ENCODE data around the gene PCDHGA12. TPM values are rescaled to one million over a fixed set of nuclear protein-coding genes. Genes with fewer than 3 reads are reported as not detected.

The PCDHGA12 gene
- total and polyA plus RNA-seq, 2 donors (not counting 1 experiment from before 2014, with no cell fraction given): 0.27 to 2.8 TPM

DNA sequence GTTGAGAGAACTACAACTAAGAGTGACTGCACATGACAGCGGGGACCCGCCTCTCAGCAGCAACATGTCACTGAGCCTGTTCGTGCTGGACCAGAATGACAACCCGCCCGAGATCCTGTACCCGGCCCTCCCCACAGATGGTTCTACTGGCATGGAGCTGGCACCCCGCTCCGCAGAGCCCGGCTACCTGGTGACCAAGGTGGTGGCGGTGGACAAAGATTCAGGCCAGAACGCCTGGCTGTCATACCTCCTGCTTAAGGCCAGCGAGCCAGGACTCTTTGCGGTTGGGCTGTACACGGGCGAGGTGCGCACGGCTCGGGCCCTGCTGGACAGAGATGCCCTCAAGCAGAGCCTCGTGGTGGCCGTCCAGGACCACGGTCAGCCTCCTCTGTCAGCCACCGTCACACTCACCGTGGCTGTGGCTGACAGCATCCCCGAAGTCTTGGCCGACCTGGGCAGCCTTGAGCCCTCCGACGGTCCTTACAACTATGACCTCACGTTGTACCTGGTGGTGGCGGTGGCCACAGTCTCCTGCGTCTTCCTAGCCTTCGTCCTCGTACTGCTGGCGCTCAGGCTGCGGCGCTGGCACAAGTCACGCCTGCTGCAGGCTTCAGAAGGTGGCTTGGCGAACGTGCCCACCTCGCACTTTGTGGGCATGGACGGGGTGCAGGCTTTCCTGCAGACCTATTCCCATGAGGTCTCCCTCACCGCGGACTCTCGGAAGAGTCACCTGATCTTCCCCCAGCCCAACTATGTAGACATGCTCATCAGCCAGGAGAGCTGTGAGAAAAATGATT lies 45.6 kb upstream of the PCDHGA12 start:
- H3K36me3 ChIP-seq (replicated peaks in 1 of 2; ENCODE audit: control extremely low read depth in 1 of 2, control insufficient read depth in 1 of 2, extremely low read depth in 1 of 2, insufficient read depth in 2 of 2, low read length in 1 of 2): no peaks in the 10 kb centered on the region
- H2AFZ ChIP-seq (ENCODE audit: insufficient read depth, low read depth, low read length, poor library complexity, severe bottlenecking): no peak overlapping the region
- 56% methylated on average over 40 of the region's 43 CpGs for WGBS (ENCODE audit: insufficient coverage)
- H3K9me3 Mint-ChIP-seq (ENCODE audit: insufficient read depth): peaks cover 9% of the 10 kb centered on the region
- no peak overlapping the region for H3K4me3 Mint-ChIP-seq
- H3K27me3 ChIP-seq (replicated peaks in 1 of 4; ENCODE audit: control extremely low read depth in 1 of 4, control insufficient read depth in 3 of 4, insufficient read depth in 4 of 4, low read length in 3 of 4): peaks cover 0 to 56% (median 34%) of the 10 kb centered on the region in 4 experiments
- no peaks in the 10 kb centered on the region for H4K20me1 ChIP-seq (ENCODE audit: control insufficient read depth, insufficient read depth, low read length, poor library complexity, severe bottlenecking)
- intact Hi-C loops (cut with micrococcal nuclease): no loop called here
- no peak for ATAC-seq (ENCODE audit: low read depth)
- H3K4me3 ChIP-seq (ENCODE audit: control extremely low read depth in 1 of 5, extremely low read depth in 1 of 5, insufficient read depth in 1 of 5, low read depth in 2 of 5, low read length in 4 of 5): no peak overlapping the region
- CTCF ChIA-PET: no interaction called here
- H3K9me3 ChIP-seq (ENCODE audit: control extremely low read depth in 1 of 3, control insufficient read depth in 2 of 3, insufficient read depth in 1 of 3, low read length in 2 of 3): peaks cover 6 to 45% (median 23%) of the 10 kb centered on the region in 3 donors
- peaks cover 66% of the 10 kb centered on the region for H3K27me3 Mint-ChIP-seq
- DNase-seq: no peak
- no peak overlapping the region for H3K27ac ChIP-seq (ENCODE audit: low read length in 2 of 2)
- peaks cover 3% of the 10 kb centered on the region for H3K4me1 Mint-ChIP-seq
- H3K27ac Mint-ChIP-seq: no peak overlapping the region
- no peak for TF ChIP-seq EZH2 (IDR thresholded peaks at IDR 0.05; ENCODE audit: borderline replicate concordance, insufficient read depth, low read depth, low read length, poor library complexity, severe bottlenecking)
- TF ChIP-seq, protein P1, sequence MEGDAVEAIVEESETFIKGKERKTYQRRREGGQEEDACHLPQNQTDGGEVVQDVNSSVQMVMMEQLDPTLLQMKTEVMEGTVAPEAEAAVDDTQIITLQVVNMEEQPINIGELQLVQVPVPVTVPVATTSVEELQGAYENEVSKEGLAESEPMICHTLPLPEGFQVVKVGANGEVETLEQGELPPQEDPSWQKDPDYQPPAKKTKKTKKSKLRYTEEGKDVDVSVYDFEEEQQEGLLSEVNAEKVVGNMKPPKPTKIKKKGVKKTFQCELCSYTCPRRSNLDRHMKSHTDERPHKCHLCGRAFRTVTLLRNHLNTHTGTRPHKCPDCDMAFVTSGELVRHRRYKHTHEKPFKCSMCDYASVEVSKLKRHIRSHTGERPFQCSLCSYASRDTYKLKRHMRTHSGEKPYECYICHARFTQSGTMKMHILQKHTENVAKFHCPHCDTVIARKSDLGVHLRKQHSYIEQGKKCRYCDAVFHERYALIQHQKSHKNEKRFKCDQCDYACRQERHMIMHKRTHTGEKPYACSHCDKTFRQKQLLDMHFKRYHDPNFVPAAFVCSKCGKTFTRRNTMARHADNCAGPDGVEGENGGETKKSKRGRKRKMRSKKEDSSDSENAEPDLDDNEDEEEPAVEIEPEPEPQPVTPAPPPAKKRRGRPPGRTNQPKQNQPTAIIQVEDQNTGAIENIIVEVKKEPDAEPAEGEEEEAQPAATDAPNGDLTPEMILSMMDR (IDR thresholded peaks at IDR 0.05): no peak
- POLR2A ChIA-PET: no interaction called here
- H3K79me2 ChIP-seq (ENCODE audit: control insufficient read depth, insufficient read depth, low read length): no peaks in the 10 kb centered on the region
- no peaks in the 10 kb centered on the region for H3K4me1 ChIP-seq (ENCODE audit: control insufficient read depth in 2 of 2, insufficient read depth in 2 of 2, low read length in 2 of 2)
- no peak overlapping the region for H3K9ac ChIP-seq (ENCODE audit: low read length)
- no peak overlapping the region for H3K4me2 ChIP-seq (replicated peaks; ENCODE audit: low read depth, low read length, poor library complexity, severe bottlenecking)

Measured in B cell (primary cell).